Hematopoietic multipotent progenitor cell treated with erythropoietin and hydrocortisone succinate and interleukin-3 and kit ligand, for 4 days (in vitro differentiated cells): ENCODE results near the gene ZDHHC22.
"Not testable (repeated sequence)": the region's sequence is repeated elsewhere in the genome, so short reads cannot be mapped to it uniquely, and the experiment has no call there.

ENCODE experiments used
- DNase-seq: peaks from one replicate; pipeline ENCODE4 v3.0.0-alpha.2; 2015

Gene ZDHHC22, protein sequence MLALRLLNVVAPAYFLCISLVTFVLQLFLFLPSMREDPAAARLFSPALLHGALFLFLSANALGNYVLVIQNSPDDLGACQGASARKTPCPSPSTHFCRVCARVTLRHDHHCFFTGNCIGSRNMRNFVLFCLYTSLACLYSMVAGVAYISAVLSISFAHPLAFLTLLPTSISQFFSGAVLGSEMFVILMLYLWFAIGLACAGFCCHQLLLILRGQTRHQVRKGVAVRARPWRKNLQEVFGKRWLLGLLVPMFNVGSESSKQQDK

DNA sequence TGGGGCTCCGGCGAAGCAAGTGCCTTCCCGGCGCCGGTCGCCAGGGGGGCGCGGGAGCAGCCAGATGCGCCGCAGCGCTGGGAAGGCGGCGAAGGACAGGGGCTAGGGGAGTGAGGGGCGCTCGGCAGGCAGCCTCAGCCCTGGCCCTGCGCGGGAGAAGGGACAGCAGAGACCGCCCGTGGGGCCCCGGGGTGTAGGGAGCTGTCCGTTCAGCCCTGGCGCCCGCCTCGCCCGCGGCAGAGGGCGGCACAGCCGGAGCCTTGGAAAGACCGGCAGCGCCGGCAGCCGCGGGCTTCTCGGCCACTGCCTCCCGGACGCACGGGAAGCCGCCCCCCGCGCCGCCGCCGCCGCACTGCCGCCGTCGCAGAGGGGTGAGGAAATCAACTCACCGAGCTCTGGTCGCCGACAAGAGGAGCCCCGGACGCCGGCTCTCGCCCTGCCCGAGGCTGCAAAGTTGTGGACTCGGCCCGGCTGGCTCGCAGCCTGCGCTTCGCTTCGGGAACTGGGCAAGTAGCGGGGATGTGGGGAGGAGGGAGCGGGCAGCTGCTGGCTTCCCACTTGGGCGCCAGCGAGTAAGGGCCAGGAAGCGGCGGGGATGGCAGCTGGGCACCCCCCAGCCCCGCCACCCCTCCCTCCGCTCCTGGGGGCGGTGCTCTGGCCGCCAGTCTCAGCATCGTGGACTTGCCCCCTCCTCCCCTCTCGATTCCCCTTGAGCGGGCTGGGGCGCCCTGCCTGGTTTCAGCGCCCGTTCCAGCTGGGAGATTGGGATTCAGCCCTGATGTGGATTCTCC is at the start of gene ZDHHC22:
ZDHHC22 (minus strand) TSS at position 578 of the 791 bp plus-strand sequence. CDS start 2,053 bp downstream, outside the sequence.
- peak; percentile 47 for DNase-seq

- DNase-seq, result no peak
These were observed 49.4 kb upstream of the ZDHHC22 start for GRCh38 chr14:77190977-77191376.

- DNase-seq, result no peak
These were observed 47.9 kb upstream of the ZDHHC22 start for GRCh38 chr14:77189479-77189878.

GRCh38 chr14:77187649-77188012 is 46.0 kb upstream of the ZDHHC22 start:
- DNase-seq, result no peak

DNA sequence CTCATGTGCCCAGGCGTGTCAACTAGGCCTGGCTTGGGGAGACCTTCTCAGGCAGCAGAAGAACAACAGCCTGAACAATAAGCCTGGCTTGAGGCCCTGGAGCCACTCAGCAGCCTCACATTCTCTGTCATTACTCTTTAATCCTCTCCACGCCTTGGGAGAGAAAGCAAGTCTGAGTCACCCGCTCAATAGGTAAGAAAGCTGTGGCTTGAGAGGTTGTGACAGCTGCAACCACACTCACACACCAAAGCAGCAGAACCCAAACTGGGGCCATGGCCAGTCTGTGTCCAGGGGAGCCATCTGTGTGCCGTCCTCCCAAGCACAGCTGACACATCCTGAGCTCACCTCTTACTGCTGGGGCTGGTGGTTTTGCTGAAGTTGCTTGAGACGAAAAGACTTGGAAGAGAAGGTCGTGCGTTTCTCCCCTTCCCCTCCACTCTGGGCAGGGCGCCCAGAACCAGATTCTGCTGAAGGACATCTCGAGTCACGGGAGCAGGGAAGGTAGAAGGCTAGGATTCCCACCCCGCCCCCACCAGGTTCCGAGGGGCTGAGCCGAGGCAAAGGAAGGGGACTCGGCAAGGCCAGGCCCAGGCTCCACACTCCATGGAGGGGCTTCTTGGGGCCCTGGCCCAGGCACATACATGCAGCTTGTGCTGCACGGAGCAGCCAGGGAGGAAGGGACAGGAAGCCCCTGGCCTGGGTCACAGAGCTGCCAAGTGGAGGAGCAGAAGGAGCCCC is 45.5 kb upstream of the ZDHHC22 start:
- DNase-seq, result no peak

GRCh38 chr14:77185093-77185465 is 43.5 kb upstream of the ZDHHC22 start:
- DNase-seq, result no peak

- DNase-seq, result no peak
These were observed 43.0 kb upstream of the ZDHHC22 start for GRCh38 chr14:77184396-77185092.

DNA sequence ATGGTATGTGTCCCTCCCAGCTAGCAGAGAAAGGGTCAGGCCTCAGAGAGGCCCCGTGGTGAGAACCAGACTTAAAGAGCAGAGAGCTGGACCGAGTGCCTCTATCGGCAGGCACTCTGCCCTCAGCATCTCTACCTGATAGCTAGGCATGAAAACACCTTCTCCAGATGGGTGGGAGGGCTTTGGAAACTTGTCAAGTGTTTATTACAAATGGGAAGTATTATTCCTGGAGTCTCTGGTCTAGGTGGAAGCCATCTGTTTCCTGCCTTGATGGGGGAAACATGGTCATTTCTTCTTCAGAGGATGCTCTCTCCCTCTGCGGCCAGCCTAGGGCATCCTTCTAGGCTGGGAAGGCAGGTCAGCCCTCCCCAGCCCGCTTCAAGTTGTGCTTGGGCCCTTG is 42.3 kb upstream of the ZDHHC22 start:
- DNase-seq, result no peak

GRCh38 chr14:77181603-77182437 is 40.2 kb upstream of the ZDHHC22 start, which contains the start of gene TMEM63C:
Gene TMEM63C, plus strand, starts transcription at chr14:77181798. Its CDS starts 37,016 bp downstream, at chr14:77218814.
- DNase-seq, result peak; percentile 81

GRCh38 chr14:77180726-77181602 is 39.4 kb upstream of the ZDHHC22 start:
- peak; percentile 93 for DNase-seq

GRCh38 chr14:77178656-77179055 is 37.1 kb upstream of the ZDHHC22 start:
- DNase-seq, result peak; percentile 41

- DNase-seq, result peak; percentile 14
These were observed 36.1 kb upstream of the ZDHHC22 start for GRCh38 chr14:77177702-77178101.

- no peak for DNase-seq
These were observed 34.3 kb upstream of the ZDHHC22 start for GRCh38 chr14:77175843-77176242.

GRCh38 chr14:77173911-77174617 is 32.5 kb upstream of the ZDHHC22 start:
- not testable (repeated sequence) for DNase-seq

DNA sequence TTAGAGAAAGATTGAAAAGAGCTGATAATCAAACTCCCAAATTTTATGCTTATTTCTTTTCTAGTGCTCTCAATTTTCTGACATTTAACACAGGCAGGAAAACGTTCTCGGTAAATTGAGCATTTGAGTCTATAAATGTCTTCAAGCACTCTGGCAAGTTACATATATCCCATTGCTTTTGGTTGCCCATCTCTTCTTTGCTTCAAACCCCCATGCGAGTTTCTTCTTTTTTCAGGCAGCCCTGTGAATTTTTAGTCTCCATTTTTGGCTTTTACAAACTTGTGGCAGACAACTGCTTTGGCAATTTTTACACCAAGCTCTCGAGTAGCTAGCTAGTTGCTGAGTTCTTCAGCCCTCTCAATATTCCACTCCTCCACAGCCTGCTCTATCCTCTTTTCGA is 31.3 kb upstream of the ZDHHC22 start:
- DNase-seq, result no peak

DNA sequence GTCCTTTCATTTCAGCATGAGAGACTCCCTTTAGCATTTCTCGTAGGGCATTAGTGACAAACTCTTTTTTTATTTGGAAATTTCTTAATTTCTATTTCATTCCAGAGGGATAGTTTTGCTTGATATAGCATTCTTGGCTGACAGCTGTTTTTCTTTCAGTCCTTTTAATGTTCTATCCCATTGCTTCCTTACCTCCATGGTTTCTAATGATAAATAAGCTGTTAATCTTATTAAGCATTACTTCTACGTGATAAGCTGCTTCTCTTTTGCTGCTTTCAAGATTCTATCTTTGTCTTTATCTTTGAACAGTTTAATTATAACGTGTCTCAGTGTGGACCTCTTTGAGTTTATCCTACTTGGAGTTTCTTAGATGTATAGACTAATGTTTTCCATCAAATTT is 28.5 kb upstream of the ZDHHC22 start:
- DNase-seq, result no peak

- no peak for DNase-seq
These were observed 19.4 kb upstream of the ZDHHC22 start for GRCh38 chr14:77161011-77161410.

DNA sequence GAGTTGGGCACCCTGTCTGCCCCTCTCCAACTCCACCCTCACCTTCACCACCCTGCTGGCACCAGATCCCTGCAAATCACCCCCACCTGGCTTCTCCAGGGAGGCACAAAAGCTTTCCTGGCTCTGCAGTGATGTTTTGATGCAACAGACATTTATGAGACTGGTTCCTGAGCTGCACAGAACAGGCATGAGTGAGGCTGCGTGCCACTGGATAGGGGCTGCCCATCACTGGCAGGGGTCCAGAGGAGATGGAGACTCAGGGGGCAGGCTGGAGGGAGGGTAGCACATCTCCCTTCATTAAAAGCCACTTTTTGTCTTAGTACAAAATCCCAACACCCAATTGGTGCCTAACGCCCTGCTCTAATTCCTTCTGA is 17.3 kb upstream of the ZDHHC22 start:
- no peak for DNase-seq

DNA sequence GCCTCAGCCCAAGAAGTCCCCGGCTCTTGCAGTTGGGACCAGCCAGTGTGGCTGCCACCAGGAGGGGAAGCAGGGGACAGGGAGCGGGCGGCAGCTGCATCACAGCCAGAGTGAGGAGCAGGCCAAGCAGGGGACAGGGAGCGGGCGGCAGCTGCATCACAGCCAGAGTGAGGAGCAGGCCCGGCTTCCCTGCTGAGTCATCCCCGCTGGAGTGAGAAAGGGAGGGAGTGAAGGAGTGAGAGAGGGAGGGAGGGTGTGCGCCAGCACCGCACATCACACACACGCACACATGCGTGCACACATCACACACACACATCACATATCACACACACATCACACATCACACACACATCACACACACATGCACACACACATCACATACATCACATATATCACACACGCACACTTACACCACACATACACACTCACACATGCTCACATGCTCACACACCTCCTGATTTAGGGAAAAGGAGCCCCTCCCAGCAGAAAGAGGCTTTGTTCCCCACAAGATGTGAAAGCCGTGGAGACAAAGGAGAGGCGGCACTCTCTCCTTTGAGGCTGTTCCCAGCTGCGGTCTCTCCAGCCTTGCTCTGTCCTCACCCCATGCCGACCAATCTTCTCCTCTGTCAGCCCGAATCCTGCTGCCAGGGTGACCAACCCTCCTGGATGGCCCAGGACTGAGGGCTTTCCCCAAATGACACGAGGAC is 16.7 kb upstream of the ZDHHC22 start:
- peak; percentile 47 for DNase-seq

GRCh38 chr14:77157740-77158139 is 16.1 kb upstream of the ZDHHC22 start:
- no peak for DNase-seq
